Measurements from ENCODE around the gene TNFRSF25. TPM values are rescaled to one million over a fixed set of nuclear protein-coding genes. Genes with fewer than 3 reads are reported as not detected.

The TNFRSF25 gene
- total and polyA plus RNA-seq, 2 experiments from 2014 or later, result 13.6 to 25.3 TPM

DNA sequence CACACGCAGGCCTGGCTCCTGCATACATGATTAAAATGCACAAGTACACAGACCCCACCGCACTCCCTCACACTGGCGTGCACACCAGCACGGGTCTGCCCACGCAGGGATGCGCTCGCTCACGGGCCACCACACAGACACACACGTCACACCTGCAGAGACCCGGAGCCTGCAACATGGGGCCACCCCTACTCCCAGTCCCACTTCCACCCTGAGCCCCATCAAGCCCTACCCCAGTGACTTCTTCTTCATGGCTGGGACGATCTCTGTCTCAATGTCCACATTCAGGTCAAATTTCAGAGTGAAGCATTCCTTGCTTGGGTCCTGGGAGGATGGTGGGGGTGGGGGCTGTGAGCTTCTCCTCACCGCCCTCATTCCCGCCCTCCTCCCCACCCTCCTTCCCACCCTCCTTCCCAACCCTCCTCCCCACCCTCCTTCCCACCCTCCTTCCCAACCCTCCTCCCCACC lies 8.9 kb upstream of the TNFRSF25 start:
- TF ChIP-seq POLR2AphosphoS5 (IDR thresholded peaks at IDR 0.05; ENCODE audit: low read depth), result no peak
- TF ChIP-seq ZNF114 (CRISPR knock-in tag; IDR thresholded peaks at IDR 0.05), result no peak
- TF ChIP-seq, protein P1, sequence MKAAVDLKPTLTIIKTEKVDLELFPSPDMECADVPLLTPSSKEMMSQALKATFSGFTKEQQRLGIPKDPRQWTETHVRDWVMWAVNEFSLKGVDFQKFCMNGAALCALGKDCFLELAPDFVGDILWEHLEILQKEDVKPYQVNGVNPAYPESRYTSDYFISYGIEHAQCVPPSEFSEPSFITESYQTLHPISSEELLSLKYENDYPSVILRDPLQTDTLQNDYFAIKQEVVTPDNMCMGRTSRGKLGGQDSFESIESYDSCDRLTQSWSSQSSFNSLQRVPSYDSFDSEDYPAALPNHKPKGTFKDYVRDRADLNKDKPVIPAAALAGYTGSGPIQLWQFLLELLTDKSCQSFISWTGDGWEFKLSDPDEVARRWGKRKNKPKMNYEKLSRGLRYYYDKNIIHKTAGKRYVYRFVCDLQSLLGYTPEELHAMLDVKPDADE (IDR thresholded peaks at IDR 0.05), result no peak
- TF ChIP-seq ZNF331 (CRISPR knock-in tag; IDR thresholded peaks at IDR 0.05; ENCODE audit: low read depth), result no peak
- TF ChIP-seq, protein P2, sequence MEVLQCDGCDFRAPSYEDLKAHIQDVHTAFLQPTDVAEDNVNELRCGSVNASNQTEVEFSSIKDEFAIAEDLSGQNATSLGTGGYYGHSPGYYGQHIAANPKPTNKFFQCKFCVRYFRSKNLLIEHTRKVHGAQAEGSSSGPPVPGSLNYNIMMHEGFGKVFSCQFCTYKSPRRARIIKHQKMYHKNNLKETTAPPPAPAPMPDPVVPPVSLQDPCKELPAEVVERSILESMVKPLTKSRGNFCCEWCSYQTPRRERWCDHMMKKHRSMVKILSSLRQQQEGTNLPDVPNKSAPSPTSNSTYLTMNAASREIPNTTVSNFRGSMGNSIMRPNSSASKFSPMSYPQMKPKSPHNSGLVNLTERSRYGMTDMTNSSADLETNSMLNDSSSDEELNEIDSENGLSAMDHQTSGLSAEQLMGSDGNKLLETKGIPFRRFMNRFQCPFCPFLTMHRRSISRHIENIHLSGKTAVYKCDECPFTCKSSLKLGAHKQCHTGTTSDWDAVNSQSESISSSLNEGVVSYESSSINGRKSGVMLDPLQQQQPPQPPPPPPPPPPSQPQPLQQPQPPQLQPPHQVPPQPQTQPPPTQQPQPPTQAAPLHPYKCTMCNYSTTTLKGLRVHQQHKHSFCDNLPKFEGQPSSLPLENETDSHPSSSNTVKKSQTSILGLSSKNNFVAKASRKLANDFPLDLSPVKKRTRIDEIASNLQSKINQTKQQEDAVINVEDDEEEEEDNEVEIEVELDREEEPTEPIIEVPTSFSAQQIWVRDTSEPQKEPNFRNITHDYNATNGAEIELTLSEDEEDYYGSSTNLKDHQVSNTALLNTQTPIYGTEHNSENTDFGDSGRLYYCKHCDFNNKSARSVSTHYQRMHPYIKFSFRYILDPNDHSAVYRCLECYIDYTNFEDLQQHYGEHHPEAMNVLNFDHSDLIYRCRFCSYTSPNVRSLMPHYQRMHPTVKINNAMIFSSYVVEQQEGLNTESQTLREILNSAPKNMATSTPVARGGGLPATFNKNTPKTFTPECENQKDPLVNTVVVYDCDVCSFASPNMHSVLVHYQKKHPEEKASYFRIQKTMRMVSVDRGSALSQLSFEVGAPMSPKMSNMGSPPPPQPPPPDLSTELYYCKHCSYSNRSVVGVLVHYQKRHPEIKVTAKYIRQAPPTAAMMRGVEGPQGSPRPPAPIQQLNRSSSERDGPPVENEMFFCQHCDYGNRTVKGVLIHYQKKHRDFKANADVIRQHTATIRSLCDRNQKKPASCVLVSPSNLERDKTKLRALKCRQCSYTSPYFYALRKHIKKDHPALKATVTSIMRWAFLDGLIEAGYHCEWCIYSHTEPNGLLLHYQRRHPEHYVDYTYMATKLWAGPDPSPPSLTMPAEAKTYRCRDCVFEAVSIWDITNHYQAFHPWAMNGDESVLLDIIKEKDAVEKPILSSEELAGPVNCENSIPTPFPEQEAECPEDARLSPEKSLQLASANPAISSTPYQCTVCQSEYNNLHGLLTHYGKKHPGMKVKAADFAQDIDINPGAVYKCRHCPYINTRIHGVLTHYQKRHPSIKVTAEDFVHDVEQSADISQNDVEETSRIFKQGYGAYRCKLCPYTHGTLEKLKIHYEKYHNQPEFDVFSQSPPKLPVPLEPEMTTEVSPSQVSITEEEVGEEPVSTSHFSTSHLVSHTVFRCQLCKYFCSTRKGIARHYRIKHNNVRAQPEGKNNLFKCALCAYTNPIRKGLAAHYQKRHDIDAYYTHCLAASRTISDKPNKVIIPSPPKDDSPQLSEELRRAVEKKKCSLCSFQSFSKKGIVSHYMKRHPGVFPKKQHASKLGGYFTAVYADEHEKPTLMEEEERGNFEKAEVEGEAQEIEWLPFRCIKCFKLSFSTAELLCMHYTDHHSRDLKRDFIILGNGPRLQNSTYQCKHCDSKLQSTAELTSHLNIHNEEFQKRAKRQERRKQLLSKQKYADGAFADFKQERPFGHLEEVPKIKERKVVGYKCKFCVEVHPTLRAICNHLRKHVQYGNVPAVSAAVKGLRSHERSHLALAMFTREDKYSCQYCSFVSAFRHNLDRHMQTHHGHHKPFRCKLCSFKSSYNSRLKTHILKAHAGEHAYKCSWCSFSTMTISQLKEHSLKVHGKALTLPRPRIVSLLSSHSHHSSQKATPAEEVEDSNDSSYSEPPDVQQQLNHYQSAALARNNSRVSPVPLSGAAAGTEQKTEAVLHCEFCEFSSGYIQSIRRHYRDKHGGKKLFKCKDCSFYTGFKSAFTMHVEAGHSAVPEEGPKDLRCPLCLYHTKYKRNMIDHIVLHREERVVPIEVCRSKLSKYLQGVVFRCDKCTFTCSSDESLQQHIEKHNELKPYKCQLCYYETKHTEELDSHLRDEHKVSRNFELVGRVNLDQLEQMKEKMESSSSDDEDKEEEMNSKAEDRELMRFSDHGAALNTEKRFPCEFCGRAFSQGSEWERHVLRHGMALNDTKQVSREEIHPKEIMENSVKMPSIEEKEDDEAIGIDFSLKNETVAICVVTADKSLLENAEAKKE (CRISPR knock-in tag; IDR thresholded peaks at IDR 0.05), result no peak
- TF ChIP-seq, protein P3, sequence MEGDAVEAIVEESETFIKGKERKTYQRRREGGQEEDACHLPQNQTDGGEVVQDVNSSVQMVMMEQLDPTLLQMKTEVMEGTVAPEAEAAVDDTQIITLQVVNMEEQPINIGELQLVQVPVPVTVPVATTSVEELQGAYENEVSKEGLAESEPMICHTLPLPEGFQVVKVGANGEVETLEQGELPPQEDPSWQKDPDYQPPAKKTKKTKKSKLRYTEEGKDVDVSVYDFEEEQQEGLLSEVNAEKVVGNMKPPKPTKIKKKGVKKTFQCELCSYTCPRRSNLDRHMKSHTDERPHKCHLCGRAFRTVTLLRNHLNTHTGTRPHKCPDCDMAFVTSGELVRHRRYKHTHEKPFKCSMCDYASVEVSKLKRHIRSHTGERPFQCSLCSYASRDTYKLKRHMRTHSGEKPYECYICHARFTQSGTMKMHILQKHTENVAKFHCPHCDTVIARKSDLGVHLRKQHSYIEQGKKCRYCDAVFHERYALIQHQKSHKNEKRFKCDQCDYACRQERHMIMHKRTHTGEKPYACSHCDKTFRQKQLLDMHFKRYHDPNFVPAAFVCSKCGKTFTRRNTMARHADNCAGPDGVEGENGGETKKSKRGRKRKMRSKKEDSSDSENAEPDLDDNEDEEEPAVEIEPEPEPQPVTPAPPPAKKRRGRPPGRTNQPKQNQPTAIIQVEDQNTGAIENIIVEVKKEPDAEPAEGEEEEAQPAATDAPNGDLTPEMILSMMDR (conservative IDR thresholded peaks at IDR 0.05; ENCODE audit: low read depth in 2 of 2), result no peak
- TF ChIP-seq EZH2 (IDR thresholded peaks at IDR 0.05; ENCODE audit: low read depth, unreplicated experiment), result no peak
- no peak for TF ChIP-seq CREB1 (CRISPR knock-in tag; IDR thresholded peaks at IDR 0.05; ENCODE audit: low read depth)
- TF ChIP-seq, protein P4, sequence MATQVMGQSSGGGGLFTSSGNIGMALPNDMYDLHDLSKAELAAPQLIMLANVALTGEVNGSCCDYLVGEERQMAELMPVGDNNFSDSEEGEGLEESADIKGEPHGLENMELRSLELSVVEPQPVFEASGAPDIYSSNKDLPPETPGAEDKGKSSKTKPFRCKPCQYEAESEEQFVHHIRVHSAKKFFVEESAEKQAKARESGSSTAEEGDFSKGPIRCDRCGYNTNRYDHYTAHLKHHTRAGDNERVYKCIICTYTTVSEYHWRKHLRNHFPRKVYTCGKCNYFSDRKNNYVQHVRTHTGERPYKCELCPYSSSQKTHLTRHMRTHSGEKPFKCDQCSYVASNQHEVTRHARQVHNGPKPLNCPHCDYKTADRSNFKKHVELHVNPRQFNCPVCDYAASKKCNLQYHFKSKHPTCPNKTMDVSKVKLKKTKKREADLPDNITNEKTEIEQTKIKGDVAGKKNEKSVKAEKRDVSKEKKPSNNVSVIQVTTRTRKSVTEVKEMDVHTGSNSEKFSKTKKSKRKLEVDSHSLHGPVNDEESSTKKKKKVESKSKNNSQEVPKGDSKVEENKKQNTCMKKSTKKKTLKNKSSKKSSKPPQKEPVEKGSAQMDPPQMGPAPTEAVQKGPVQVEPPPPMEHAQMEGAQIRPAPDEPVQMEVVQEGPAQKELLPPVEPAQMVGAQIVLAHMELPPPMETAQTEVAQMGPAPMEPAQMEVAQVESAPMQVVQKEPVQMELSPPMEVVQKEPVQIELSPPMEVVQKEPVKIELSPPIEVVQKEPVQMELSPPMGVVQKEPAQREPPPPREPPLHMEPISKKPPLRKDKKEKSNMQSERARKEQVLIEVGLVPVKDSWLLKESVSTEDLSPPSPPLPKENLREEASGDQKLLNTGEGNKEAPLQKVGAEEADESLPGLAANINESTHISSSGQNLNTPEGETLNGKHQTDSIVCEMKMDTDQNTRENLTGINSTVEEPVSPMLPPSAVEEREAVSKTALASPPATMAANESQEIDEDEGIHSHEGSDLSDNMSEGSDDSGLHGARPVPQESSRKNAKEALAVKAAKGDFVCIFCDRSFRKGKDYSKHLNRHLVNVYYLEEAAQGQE (IDR thresholded peaks at IDR 0.05; ENCODE audit: unreplicated experiment), result no peak
- no peak for TF ChIP-seq STAT1 (IDR thresholded peaks at IDR 0.05; ENCODE audit: unreplicated experiment)
- TF ChIP-seq JUNB (IDR thresholded peaks at IDR 0.05; ENCODE audit: unreplicated experiment), result no peak
- TF ChIP-seq EZH2phosphoT487 (IDR thresholded peaks at IDR 0.05; ENCODE audit: unreplicated experiment), result no peak
- TF ChIP-seq NANOG (IDR thresholded peaks at IDR 0.05; ENCODE audit: borderline replicate concordance), result no peak
- no peak overlapping the region for H3K27ac Mint-ChIP-seq
- Histone ChIP-seq H3K4me3 (no peak overlapping the region), H4K20me1 (replicated peaks; ENCODE audit: insufficient read depth) (peaks cover 4% of the 10 kb centered on the region), H3K79me2 (replicated peaks; ENCODE audit: insufficient read depth) (no peaks in the 10 kb centered on the region), H3K4me1 (ENCODE audit: insufficient read depth) (peaks cover 21% of the 10 kb centered on the region; the same call in 1 of the 2 replicates), H3K9me2 (ENCODE audit: insufficient read depth) (no peaks in the 10 kb centered on the region), H3K27ac (ENCODE audit: low read depth) (no peak overlapping the region), H3K36me3 (ENCODE audit: insufficient read depth) (no peaks in the 10 kb centered on the region), H3K27me3 (ENCODE audit: insufficient read depth) (no peaks in the 10 kb centered on the region), H2AFZ (no peak overlapping the region), H3K4me2 (peak overlapping the region; percentile 48; the same call in 1 of the 2 replicates), H3F3A (replicated peaks; ENCODE audit: low read depth) (peaks cover 27% of the 10 kb centered on the region; the same call in 1 of the 2 replicates)
- H3K27me3 Mint-ChIP-seq (ENCODE audit: insufficient read depth, low read depth, poor library complexity), result peaks cover 10% of the 10 kb centered on the region
- no peak for DNase-seq (ENCODE audit: low spot score)
- peaks cover 20% of the 10 kb centered on the region; the same call in 2 of the 3 replicates for H3K36me3 Mint-ChIP-seq (ENCODE audit: low read depth)
- no peak for ATAC-seq
- H3K4me1 Mint-ChIP-seq, result peaks cover 35% of the 10 kb centered on the region
- no peaks in the 10 kb centered on the region for H3K9me3 Mint-ChIP-seq
- no peak overlapping the region for H3K4me3 Mint-ChIP-seq

Measured in GM23338 (cell line).